H9 (cell line): ENCODE measurements around the gene KLHDC10. TPM values are rescaled to one million over a fixed set of nuclear protein-coding genes. Genes with fewer than 3 reads are reported as not detected.

Experiments
- DNase-seq: peaks from one replicate; pipeline ENCODE4 v3.0.0-alpha.2; 2017
- H2AFZ ChIP-seq: one replicate; pipeline ENCODE4 v1.6.1; 2013; ENCODE audit warnings: mild to moderate bottlenecking, low read length, control low read depth, moderate library complexity
- H2AK5ac ChIP-seq: 2 replicates; pipeline ENCODE4 v1.6.1; 2013; ENCODE audit warnings: low read length, control low read depth, mixed read lengths; ENCODE audit not compliant: insufficient read length
- H2BK120ac ChIP-seq: one replicate; pipeline ENCODE4 v1.6.1; 2013; ENCODE audit warnings: low read depth, mild to moderate bottlenecking, low read length, control low read depth, inconsistent platforms; ENCODE audit not compliant: poor library complexity, severe bottlenecking
- H2BK12ac ChIP-seq: 2 replicates; pipeline ENCODE4 v1.6.1; 2013; ENCODE audit warnings: low read length, control low read depth, mixed read lengths, low read depth; ENCODE audit not compliant: insufficient read length
- H2BK15ac ChIP-seq: 2 replicates; pipeline ENCODE4 v1.6.1; 2013; ENCODE audit warnings: low read depth, low read length, control low read depth
- H2BK20ac ChIP-seq: one replicate; pipeline ENCODE4 v1.6.1; 2013; ENCODE audit warnings: low read depth, mild to moderate bottlenecking, low read length, control low read depth, inconsistent platforms; ENCODE audit not compliant: poor library complexity, severe bottlenecking
- H2BK5ac ChIP-seq: 2 replicates; pipeline ENCODE4 v1.6.1; 2013; ENCODE audit warnings: low read length, control low read depth, mixed read lengths; ENCODE audit not compliant: insufficient read length
- H3K14ac ChIP-seq: 2 replicates; pipeline ENCODE4 v1.6.1; 2013; ENCODE audit warnings: low read length, control low read depth; ENCODE audit not compliant: insufficient read depth
- H3K18ac ChIP-seq: 2 replicates; pipeline ENCODE4 v1.6.1; 2013; ENCODE audit warnings: low read depth, mild to moderate bottlenecking, mixed read lengths, low read length, control low read depth; ENCODE audit not compliant: insufficient read length
- H3K23ac ChIP-seq: 2 replicates; pipeline ENCODE4 v1.6.1; 2013; ENCODE audit warnings: low read length, control low read depth, mixed read lengths, low read depth; ENCODE audit not compliant: insufficient read length
- H3K23me2 ChIP-seq: 2 replicates; pipeline ENCODE4 v1.6.1; 2013; ENCODE audit warnings: low read depth, mild to moderate bottlenecking, mixed read lengths, low read length, control low read depth; ENCODE audit not compliant: insufficient read length, poor library complexity, severe bottlenecking
- H3K27ac ChIP-seq: 2 replicates; pipeline ENCODE4 v1.5.1; 2013; ENCODE audit warnings: low read length, control low read depth, mixed read lengths, low read depth; ENCODE audit not compliant: insufficient read length
- H3K27me3 ChIP-seq: 2 replicates; pipeline ENCODE4 v1.6.1; 2013; ENCODE audit warnings: low read length, control low read depth, inconsistent platforms; ENCODE audit not compliant: insufficient read depth
- H3K4ac ChIP-seq: 2 replicates; pipeline ENCODE4 v1.6.1; 2013; ENCODE audit warnings: low read depth, mild to moderate bottlenecking, control low read depth, inconsistent platforms, low read length, moderate library complexity
- H3K4me1 ChIP-seq: 2 replicates; pipeline ENCODE4 v1.6.1; 2013; ENCODE audit warnings: low read length, control low read depth, inconsistent platforms; ENCODE audit not compliant: insufficient read depth
- H3K4me2 ChIP-seq: 2 replicates; pipeline ENCODE4 v1.6.1; 2013; ENCODE audit warnings: low read length, control low read depth, mixed read lengths; ENCODE audit not compliant: insufficient read length, insufficient read depth
- H3K56ac ChIP-seq: 2 replicates; pipeline ENCODE4 v1.6.1; 2013; ENCODE audit warnings: low read depth, mild to moderate bottlenecking, mixed read lengths, low read length, control low read depth; ENCODE audit not compliant: insufficient read length
- H3K79me1 ChIP-seq: 2 replicates; pipeline ENCODE4 v1.6.1; 2013; ENCODE audit warnings: low read depth, mild to moderate bottlenecking, moderate library complexity, low read length, control low read depth, inconsistent platforms; ENCODE audit not compliant: insufficient read depth, poor library complexity, severe bottlenecking
- H3K79me2 ChIP-seq: 2 replicates; pipeline ENCODE4 v1.6.1; 2013; ENCODE audit warnings: low read length, control low read depth, inconsistent platforms; ENCODE audit not compliant: insufficient read depth
- H3K9ac ChIP-seq: 2 replicates; pipeline ENCODE4 v1.6.1; 2013; ENCODE audit warnings: low read length, control low read depth, mixed read lengths; ENCODE audit not compliant: insufficient read length; ENCODE audit errors: extremely low read depth
- H3K9me3 ChIP-seq: one replicate; pipeline ENCODE4 v1.6.1; 2013; ENCODE audit warnings: low read depth, low read length, inconsistent platforms; ENCODE audit not compliant: control insufficient read depth
- H3T11ph ChIP-seq: one replicate; pipeline ENCODE4 v1.6.1; 2013; ENCODE audit warnings: mild to moderate bottlenecking, low read length, control low read depth, inconsistent platforms
- H4K20me1 ChIP-seq: one replicate; pipeline ENCODE4 v1.6.1; 2013; ENCODE audit not compliant: control insufficient read depth, insufficient read length, insufficient read depth
- H4K5ac ChIP-seq: 2 replicates; pipeline ENCODE4 v1.6.1; 2013; ENCODE audit warnings: low read depth, mild to moderate bottlenecking, mixed read lengths, low read length, control low read depth; ENCODE audit not compliant: insufficient read length
- H4K8ac ChIP-seq: replicated peaks from 2 replicates; pipeline ENCODE4 v1.6.1; 2013; ENCODE audit warnings: low read length, control low read depth, mixed read lengths, low read depth; ENCODE audit not compliant: insufficient read length
- H4K91ac ChIP-seq: 2 replicates; pipeline ENCODE4 v1.6.1; 2013; ENCODE audit warnings: low read depth, mild to moderate bottlenecking, moderate library complexity, mixed read lengths, low read length, control low read depth; ENCODE audit not compliant: insufficient read length
- H3K27ac Mint-ChIP-seq, 3 experiments: 2 replicates in 2 of 3; 3 replicates in 1 of 3; pipeline ENCODE4 v1.8.0; 2020 to 2021; ENCODE audit warnings: mixed read lengths in 3 of 3, mild to moderate bottlenecking in 1 of 3, moderate library complexity in 1 of 3
- H3K27me3 Mint-ChIP-seq: 2 replicates; pipeline ENCODE4 v1.8.0; 2021; ENCODE audit warnings: low read depth, mild to moderate bottlenecking, moderate library complexity, mixed read lengths
- H3K36me3 Mint-ChIP-seq, 3 experiments: 2 replicates in 2 of 3; 3 replicates in 1 of 3; pipeline ENCODE4 v1.8.0; 2020 to 2021; ENCODE audit warnings: low read depth in 3 of 3, mixed read lengths in 3 of 3; ENCODE audit not compliant: insufficient read depth in 1 of 3
- H3K4me1 Mint-ChIP-seq, 2 experiments: 2 replicates each; pipeline ENCODE4 v1.8.0; 2020; ENCODE audit warnings: mixed read lengths in 2 of 2
- H3K4me3 Mint-ChIP-seq, 2 experiments: 2 replicates in 1 of 2; 3 replicates in 1 of 2; pipeline ENCODE4 v1.8.0; 2020 to 2021; ENCODE audit warnings: mild to moderate bottlenecking in 2 of 2, mixed read lengths in 2 of 2, moderate library complexity in 1 of 2
- H3K9me3 Mint-ChIP-seq, 2 experiments: 2 replicates in 1 of 2; 3 replicates in 1 of 2; pipeline ENCODE4 v1.8.0; 2020; ENCODE audit warnings: mild to moderate bottlenecking in 2 of 2, mixed read lengths in 2 of 2, moderate library complexity in 1 of 2
- WGBS: extraction: QIAGEN DNeasy Blood & Tissue Kit; methylation state at CpG from one replicate; pipeline ENCODE4 v1.1.7; 2013; ENCODE audit warnings: missing lambda C conversion rate, low lambda C conversion rate, mixed read lengths; ENCODE audit not compliant: insufficient read length; ENCODE audit errors: extremely low coverage; 5-methylcytosine and 5-hydroxymethylcytosine counted together
- total RNA-seq: library from RNA; stranded (reverse); gene quantifications from 2 replicates; pipeline ENCODE4 v1.2.1, GENCODE V29; 2021
- TF ChIP-seq, protein P1 (sequence below): fragments of 200-600 bp; sonication (generic); conservative IDR thresholded peaks from 3 replicates; pipeline ENCODE4 v1.8.0; 2021; ENCODE audit warnings: antibody characterized with exemption, mild to moderate bottlenecking

The KLHDC10 gene
- total RNA-seq, 1 experiment from 2014 or later, result 17.3 TPM

- H2BK15ac ChIP-seq, result no peak overlapping the region
- H2AFZ ChIP-seq, result no peak overlapping the region
- no peaks in the 10 kb centered on the region; the same call in 1 of the 2 replicates for H3K4me1 ChIP-seq
- TF ChIP-seq, protein P1, sequence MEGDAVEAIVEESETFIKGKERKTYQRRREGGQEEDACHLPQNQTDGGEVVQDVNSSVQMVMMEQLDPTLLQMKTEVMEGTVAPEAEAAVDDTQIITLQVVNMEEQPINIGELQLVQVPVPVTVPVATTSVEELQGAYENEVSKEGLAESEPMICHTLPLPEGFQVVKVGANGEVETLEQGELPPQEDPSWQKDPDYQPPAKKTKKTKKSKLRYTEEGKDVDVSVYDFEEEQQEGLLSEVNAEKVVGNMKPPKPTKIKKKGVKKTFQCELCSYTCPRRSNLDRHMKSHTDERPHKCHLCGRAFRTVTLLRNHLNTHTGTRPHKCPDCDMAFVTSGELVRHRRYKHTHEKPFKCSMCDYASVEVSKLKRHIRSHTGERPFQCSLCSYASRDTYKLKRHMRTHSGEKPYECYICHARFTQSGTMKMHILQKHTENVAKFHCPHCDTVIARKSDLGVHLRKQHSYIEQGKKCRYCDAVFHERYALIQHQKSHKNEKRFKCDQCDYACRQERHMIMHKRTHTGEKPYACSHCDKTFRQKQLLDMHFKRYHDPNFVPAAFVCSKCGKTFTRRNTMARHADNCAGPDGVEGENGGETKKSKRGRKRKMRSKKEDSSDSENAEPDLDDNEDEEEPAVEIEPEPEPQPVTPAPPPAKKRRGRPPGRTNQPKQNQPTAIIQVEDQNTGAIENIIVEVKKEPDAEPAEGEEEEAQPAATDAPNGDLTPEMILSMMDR, result no peak
- H4K91ac ChIP-seq, result no peak overlapping the region
- H3K9me3 Mint-ChIP-seq, result peaks cover under 1% of the 10 kb centered on the region in 2 experiments; a peak in 3 of 5 replicates
- no peak overlapping the region for H4K8ac ChIP-seq
- H2BK12ac ChIP-seq, result no peak overlapping the region
- H3K27ac Mint-ChIP-seq, result no peak overlapping the region
- no peaks in the 10 kb centered on the region for H3K79me2 ChIP-seq
- H3K4me1 Mint-ChIP-seq, result no peaks in the 10 kb centered on the region
- H3K18ac ChIP-seq, result no peak overlapping the region
- no peaks in the 10 kb centered on the region for H3K79me1 ChIP-seq
- no peak overlapping the region for H2BK20ac ChIP-seq
- no peak overlapping the region for H3K27ac ChIP-seq
- H3K27me3 ChIP-seq, result no peaks in the 10 kb centered on the region
- no peak overlapping the region for H2BK5ac ChIP-seq
- H3K14ac ChIP-seq, result no peak overlapping the region
- no peaks in the 10 kb centered on the region for H3K27me3 Mint-ChIP-seq
- H3K9me3 ChIP-seq, result no peaks in the 10 kb centered on the region
- H4K20me1 ChIP-seq, result no peaks in the 10 kb centered on the region
- H3K9ac ChIP-seq, result no peak overlapping the region
- H3K36me3 Mint-ChIP-seq, result peaks cover 3 to 13% (median 8%) of the 10 kb centered on the region in 3 experiments; a peak in 4 of 7 replicates
- H2AK5ac ChIP-seq, result no peak overlapping the region
- no peak for DNase-seq
- no peak overlapping the region for H3K4me3 Mint-ChIP-seq
- H3K23ac ChIP-seq, result no peak overlapping the region
- H4K5ac ChIP-seq, result no peak overlapping the region
- H3T11ph ChIP-seq, result no peak overlapping the region
- H3K23me2 ChIP-seq, result no peaks in the 10 kb centered on the region
- no peak overlapping the region for H3K56ac ChIP-seq
- no peak overlapping the region for H2BK120ac ChIP-seq
- no CpG with 5 or more reads among the region's 4 CpGs for WGBS
- no peak overlapping the region for H3K4me2 ChIP-seq
- no peak overlapping the region for H3K4ac ChIP-seq
These were observed 43.6 kb downstream of the KLHDC10 start for GRCh38 chr7:130113887-130114286.
